ENCODE data around the gene SPEM3. TPM values are rescaled to one million over a fixed set of nuclear protein-coding genes. Genes with fewer than 3 reads are reported as not detected.
A peak's percentile ranks its signal among the peaks of the same experiment; 100 is the strongest.

The SPEM3 gene
- total and polyA plus RNA-seq, 2 donors (not counting 3 experiments of a cell fraction or from before 2014, with no cell fraction given), result not detected

DNA sequence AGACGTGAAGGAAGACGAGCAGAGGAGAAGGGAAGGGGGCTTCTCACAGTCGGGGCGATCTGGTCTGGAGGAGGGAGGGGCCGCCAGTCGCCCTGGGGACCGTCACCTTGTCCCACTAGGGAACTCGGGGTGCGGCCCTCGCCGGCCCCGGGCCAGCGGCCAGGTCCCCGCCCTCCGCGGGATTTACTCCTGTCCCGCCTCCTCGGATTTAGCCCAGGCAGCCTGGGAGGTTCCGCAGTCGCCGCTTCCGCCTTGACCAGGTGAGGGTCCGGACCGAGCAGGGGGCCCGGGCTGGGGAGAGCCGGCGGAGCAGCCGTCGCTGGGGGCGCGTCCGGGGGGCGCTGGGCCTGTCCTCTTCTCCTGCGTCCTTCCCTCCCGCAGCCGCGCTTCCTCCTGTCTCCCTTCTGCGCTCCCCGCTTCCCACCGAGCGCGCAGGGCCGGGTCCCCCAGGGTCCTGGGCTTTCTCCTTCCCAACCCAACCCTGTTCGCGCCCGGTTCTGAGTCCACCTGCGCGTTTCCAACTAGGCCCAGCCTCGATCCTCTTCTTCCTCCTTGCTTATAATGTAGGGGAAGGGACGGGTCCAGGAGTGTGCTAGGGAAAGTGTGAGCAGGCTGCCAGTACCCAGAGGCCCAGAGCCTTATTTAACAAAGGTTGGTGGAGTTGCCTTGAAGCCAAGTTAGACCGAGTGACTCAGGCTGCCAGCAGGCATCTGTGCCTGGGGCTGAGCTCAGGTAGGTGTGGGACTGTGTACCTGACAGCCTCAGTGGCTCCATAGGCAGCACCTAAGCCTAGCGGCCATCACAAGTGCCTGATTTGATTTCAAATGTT lies 47.6 kb upstream of the SPEM3 start, which contains the start of gene TNK1:
Gene TNK1 (plus strand): TSS at position 235 of the 829 bp plus-strand sequence. CDS start 1,838 bp downstream, outside the sequence.
- Histone ChIP-seq H3K27me3 (ENCODE audit: control insufficient read depth in 2 of 2, insufficient read depth in 2 of 2, low read length in 2 of 2) (peaks cover 25 to 33% of the 10 kb centered on the region in 2 experiments), H4K20me1 (replicated peaks; ENCODE audit: control insufficient read depth, extremely low read depth, insufficient read depth, low read length) (no peaks in the 10 kb centered on the region), H3K36me3 (ENCODE audit: control insufficient read depth in 2 of 2, extremely low read depth in 1 of 2, insufficient read depth in 2 of 2, low read length in 2 of 2) (no peaks in the 10 kb centered on the region), H3K9me1 (replicated peaks; ENCODE audit: control insufficient read depth, extremely low read depth, insufficient read depth, low read length) (no peaks in the 10 kb centered on the region), H3K9me3 (replicated peaks; ENCODE audit: control insufficient read depth, insufficient read depth, low read length) (no peaks in the 10 kb centered on the region), H2AFZ (ENCODE audit: low read depth, low read length) (no peak within 1 kb of the TSS), H3K9ac (replicated peaks; ENCODE audit: extremely low read depth, insufficient read depth, low read length) (no peak within 1 kb of the TSS), H3K4me1 (ENCODE audit: control insufficient read depth, extremely low read depth, insufficient read depth, low read length) (peaks cover 5% of the 10 kb centered on the region), H3K27ac (ENCODE audit: insufficient read depth, low read depth, low read length) (no peak within 1 kb of the TSS), H3K79me2 (ENCODE audit: control insufficient read depth, insufficient read depth, low read length) (no peaks in the 10 kb centered on the region), H3K4me3 (replicated peaks in 1 of 3; ENCODE audit: insufficient read depth in 1 of 3, low read depth in 1 of 3, low read length in 3 of 3) (no peak within 1 kb of the TSS), H3K4me2 (ENCODE audit: insufficient read depth, low read length) (no peak within 1 kb of the TSS)
- no peak for DNase-seq (ENCODE audit: low read depth, low spot score)
- no TSS peak for BruUV-seq (replicated peaks)
- ChIA-PET POLR2A (no interaction called here), CTCF (interaction anchor here (1.0 to 3.0 kb wide), 3 partner anchors 22 to 179 kb away, joined by 4 to 14 read pairs (median 4); partner anchors contain the start of genes TMEM256 and TMEM95)
- no peak for FAIRE-seq
- intact Hi-C loops (cut with micrococcal nuclease), result no loop called here
- dilution Hi-C loops (cut with MboI; ENCODE audit: extremely low pct_ligation_motif_present, low sequenced_read_pairs), result no loop called here
- TF ChIP-seq POLR2AphosphoS5 (IDR thresholded peaks at IDR 0.05; ENCODE audit: insufficient read depth, low read depth, low read length), result no peak
- TF ChIP-seq EZH2 (IDR thresholded peaks at IDR 0.05; ENCODE audit: borderline replicate concordance, low read depth, low read length, severe bottlenecking), result peak; percentile 84

DNA sequence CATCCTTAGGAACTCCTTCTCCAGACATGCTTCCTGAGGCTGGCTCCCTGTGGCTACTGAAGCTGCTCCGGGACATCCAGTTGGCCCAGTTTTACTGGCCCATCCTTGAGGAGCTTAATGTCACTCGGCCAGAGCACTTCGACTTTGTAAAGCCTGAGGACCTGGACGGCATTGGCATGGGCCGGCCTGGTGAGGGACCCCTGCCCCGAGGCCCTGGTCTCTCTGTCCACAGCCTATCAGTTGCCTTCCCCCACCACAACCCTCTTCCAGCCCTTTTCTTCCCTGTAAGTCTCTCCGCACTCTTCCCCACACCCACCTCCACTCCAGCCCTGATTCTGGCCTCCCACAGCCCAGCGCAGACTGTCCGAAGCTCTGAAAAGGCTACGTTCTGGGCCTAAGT lies 45.8 kb upstream of the SPEM3 start:
- BruUV-seq (replicated peaks), result no TSS peak
- ChIA-PET CTCF (no interaction called here), POLR2A (no interaction called here)

More for the DNA sequence above, 45.8 kb upstream of the SPEM3 start:
- Histone ChIP-seq H3K27ac (ENCODE audit: insufficient read depth, low read depth, low read length) (no peak overlapping the region), H3K27me3 (ENCODE audit: control insufficient read depth in 2 of 2, insufficient read depth in 2 of 2, low read length in 2 of 2) (peaks cover 25 to 33% of the 10 kb centered on the region in 2 experiments), H3K9me3 (replicated peaks; ENCODE audit: control insufficient read depth, insufficient read depth, low read length) (no peaks in the 10 kb centered on the region), H3K9ac (replicated peaks; ENCODE audit: extremely low read depth, insufficient read depth, low read length) (no peak overlapping the region), H3K36me3 (ENCODE audit: control insufficient read depth in 2 of 2, extremely low read depth in 1 of 2, insufficient read depth in 2 of 2, low read length in 2 of 2) (no peaks in the 10 kb centered on the region), H3K4me3 (replicated peaks in 1 of 3; ENCODE audit: insufficient read depth in 1 of 3, low read depth in 1 of 3, low read length in 3 of 3) (no peak overlapping the region), H3K79me2 (ENCODE audit: control insufficient read depth, insufficient read depth, low read length) (no peaks in the 10 kb centered on the region), H3K4me1 (ENCODE audit: control insufficient read depth, extremely low read depth, insufficient read depth, low read length) (peaks cover 5% of the 10 kb centered on the region), H4K20me1 (replicated peaks; ENCODE audit: control insufficient read depth, extremely low read depth, insufficient read depth, low read length) (no peaks in the 10 kb centered on the region), H2AFZ (ENCODE audit: low read depth, low read length) (no peak overlapping the region), H3K9me1 (replicated peaks; ENCODE audit: control insufficient read depth, extremely low read depth, insufficient read depth, low read length) (no peaks in the 10 kb centered on the region), H3K4me2 (ENCODE audit: insufficient read depth, low read length) (no peak overlapping the region)
- FAIRE-seq, result no peak
- no peak for DNase-seq (ENCODE audit: low read depth, low spot score)
- TF ChIP-seq FOS (IDR thresholded peaks at IDR 0.05; ENCODE audit: borderline replicate concordance, insufficient read depth, low read length) (no peak), GATA2 (IDR thresholded peaks at IDR 0.05; ENCODE audit: insufficient read depth, insufficient read length, low read depth, low read length) (no peak), POLR2A (IDR thresholded peaks at IDR 0.05; ENCODE audit: low read depth, low read length) (no peak)
- dilution Hi-C loops (cut with MboI; ENCODE audit: extremely low pct_ligation_motif_present, low sequenced_read_pairs) (no loop called here), intact Hi-C loops (cut with micrococcal nuclease) (no loop called here)

All from endothelial cell of umbilical vein (primary cell).